CD4-positive, alpha-beta T cell treated with Interleukin-6 for 4 hours (primary cell): ENCODE results near the gene NPIPB6.

ENCODE experiments used
- DNase-seq: peaks from one replicate; pipeline ENCODE4 v3.0.0-alpha.2; 2020; ENCODE audit warnings: mixed read lengths

The NPIPB6 gene

GRCh38 chr16:28297784-28298510 lies 65.4 kb downstream of the NPIPB6 start:
- DNase-seq = peak; percentile 45

- DNase-seq = no peak
Measured at GRCh38 chr16:28297308-28297707, 66.0 kb downstream of the NPIPB6 start.

- no peak for DNase-seq
Measured at GRCh38 chr16:28295276-28295675, 68.0 kb downstream of the NPIPB6 start.

GRCh38 chr16:28294201-28294600 lies 69.1 kb downstream of the NPIPB6 start:
- no peak for DNase-seq

- DNase-seq = no peak
Measured at GRCh38 chr16:28293601-28293960, 69.7 kb downstream of the NPIPB6 start.

- peak; percentile 60 for DNase-seq
Measured at GRCh38 chr16:28292731-28293600, 70.3 kb downstream of the NPIPB6 start.
